ENCODE measurements around the gene XAB2. TPM values are rescaled to one million over a fixed set of nuclear protein-coding genes. Genes with fewer than 3 reads are reported as not detected.

XAB2 gene
- polyA plus RNA-seq, 1 donor from 2014 or later: 19.6 TPM

DNA sequence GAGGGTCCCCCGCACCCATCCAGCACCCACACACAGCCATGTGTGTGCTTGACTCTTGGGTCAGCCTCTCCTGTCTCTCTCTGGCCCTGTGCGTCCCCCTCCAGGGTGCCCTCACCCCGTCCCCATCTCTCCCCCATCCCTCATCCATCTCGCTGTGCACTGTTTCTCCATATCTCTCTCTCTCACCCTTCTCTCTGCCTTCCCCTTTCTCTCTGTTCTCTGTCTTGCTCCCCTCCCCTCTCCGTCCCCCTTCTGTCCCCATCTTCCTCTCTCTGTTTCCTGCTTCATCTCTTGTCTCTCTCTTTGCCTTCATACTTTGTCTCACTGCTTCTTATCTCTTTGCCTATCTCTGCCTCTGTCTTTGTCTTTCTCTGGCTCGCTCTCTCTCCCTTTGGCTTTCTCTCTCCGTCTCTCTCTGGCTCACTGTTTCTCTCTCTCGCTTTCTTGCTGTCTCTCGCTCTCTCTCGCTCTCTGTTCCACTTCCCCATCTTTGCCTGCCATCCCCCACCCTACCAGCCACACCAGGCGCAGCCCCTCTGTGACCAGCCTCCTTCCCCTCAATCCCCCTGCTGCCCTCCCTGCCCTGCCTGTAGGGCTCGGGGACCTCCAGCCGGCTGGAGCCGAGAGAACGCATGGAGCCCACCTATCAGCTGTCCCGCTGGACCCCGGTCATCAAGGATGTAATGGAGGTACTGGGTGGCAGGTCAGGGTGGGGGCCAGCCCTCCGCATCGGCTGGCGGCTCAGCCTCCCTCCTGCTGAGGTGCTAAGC, 16.5 kb upstream of the XAB2 start:
- no peak for TF ChIP-seq TAF1 (IDR thresholded peaks at IDR 0.05; ENCODE audit: low read depth)
- TF ChIP-seq SMC3 (conservative IDR thresholded peaks at IDR 0.05; ENCODE audit: poor library complexity): no peak
- no peak for TF ChIP-seq EP300 (conservative IDR thresholded peaks at IDR 0.05; ENCODE audit: poor library complexity, severe bottlenecking)
- TF ChIP-seq, protein P1, sequence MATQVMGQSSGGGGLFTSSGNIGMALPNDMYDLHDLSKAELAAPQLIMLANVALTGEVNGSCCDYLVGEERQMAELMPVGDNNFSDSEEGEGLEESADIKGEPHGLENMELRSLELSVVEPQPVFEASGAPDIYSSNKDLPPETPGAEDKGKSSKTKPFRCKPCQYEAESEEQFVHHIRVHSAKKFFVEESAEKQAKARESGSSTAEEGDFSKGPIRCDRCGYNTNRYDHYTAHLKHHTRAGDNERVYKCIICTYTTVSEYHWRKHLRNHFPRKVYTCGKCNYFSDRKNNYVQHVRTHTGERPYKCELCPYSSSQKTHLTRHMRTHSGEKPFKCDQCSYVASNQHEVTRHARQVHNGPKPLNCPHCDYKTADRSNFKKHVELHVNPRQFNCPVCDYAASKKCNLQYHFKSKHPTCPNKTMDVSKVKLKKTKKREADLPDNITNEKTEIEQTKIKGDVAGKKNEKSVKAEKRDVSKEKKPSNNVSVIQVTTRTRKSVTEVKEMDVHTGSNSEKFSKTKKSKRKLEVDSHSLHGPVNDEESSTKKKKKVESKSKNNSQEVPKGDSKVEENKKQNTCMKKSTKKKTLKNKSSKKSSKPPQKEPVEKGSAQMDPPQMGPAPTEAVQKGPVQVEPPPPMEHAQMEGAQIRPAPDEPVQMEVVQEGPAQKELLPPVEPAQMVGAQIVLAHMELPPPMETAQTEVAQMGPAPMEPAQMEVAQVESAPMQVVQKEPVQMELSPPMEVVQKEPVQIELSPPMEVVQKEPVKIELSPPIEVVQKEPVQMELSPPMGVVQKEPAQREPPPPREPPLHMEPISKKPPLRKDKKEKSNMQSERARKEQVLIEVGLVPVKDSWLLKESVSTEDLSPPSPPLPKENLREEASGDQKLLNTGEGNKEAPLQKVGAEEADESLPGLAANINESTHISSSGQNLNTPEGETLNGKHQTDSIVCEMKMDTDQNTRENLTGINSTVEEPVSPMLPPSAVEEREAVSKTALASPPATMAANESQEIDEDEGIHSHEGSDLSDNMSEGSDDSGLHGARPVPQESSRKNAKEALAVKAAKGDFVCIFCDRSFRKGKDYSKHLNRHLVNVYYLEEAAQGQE (IDR thresholded peaks at IDR 0.05; ENCODE audit: borderline replicate concordance): no peak
- no peak for TF ChIP-seq RAD21 (conservative IDR thresholded peaks at IDR 0.05)
- TF ChIP-seq, protein P2, sequence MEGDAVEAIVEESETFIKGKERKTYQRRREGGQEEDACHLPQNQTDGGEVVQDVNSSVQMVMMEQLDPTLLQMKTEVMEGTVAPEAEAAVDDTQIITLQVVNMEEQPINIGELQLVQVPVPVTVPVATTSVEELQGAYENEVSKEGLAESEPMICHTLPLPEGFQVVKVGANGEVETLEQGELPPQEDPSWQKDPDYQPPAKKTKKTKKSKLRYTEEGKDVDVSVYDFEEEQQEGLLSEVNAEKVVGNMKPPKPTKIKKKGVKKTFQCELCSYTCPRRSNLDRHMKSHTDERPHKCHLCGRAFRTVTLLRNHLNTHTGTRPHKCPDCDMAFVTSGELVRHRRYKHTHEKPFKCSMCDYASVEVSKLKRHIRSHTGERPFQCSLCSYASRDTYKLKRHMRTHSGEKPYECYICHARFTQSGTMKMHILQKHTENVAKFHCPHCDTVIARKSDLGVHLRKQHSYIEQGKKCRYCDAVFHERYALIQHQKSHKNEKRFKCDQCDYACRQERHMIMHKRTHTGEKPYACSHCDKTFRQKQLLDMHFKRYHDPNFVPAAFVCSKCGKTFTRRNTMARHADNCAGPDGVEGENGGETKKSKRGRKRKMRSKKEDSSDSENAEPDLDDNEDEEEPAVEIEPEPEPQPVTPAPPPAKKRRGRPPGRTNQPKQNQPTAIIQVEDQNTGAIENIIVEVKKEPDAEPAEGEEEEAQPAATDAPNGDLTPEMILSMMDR (IDR thresholded peaks at IDR 0.05; ENCODE audit: poor library complexity, severe bottlenecking): no peak
- Histone ChIP-seq H3K9me2 (ENCODE audit: insufficient read depth, low read length) (no peaks in the 10 kb centered on the region), H3K36me3 (ENCODE audit: insufficient read depth, low read length) (no peaks in the 10 kb centered on the region), H4K20me1 (ENCODE audit: insufficient read depth) (no peaks in the 10 kb centered on the region), H3K27ac (ENCODE audit: low read length) (no peak overlapping the region), H3K9me3 (ENCODE audit: low read length) (no peaks in the 10 kb centered on the region), H3K4me3 (ENCODE audit: low read length) (no peak overlapping the region), H3K27me3 (ENCODE audit: insufficient read depth, low read depth, low read length) (no peaks in the 10 kb centered on the region), H3K4me2 (ENCODE audit: low read length) (no peak overlapping the region), H3F3A (ENCODE audit: insufficient read depth, low read length, poor library complexity, severe bottlenecking) (no peaks in the 10 kb centered on the region), H3K79me2 (replicated peaks; ENCODE audit: insufficient read depth, low read length) (no peaks in the 10 kb centered on the region), H3K9ac (ENCODE audit: low read length) (no peak overlapping the region), H2AFZ (ENCODE audit: low read depth, low read length) (no peak overlapping the region)

DNA sequence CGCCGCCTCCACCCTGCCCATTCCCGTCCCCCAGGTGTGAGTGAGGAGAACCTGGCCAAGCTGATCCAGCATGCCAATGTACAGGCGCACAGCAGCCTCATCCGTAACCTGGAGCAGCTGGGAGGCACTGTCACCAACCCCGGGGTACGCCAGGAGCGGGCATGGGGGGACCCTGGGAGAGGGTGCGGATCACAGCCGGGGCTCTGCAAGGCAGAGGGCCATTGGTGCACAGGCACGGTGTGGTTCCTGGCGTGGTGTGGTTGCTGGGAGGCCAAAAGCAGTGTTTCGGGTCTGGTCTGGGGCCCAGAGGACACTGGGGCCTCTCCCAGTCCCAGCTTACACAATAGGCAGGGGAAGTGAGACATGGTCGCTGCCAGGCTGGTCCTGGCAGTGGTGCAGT, 15.8 kb upstream of the XAB2 start:
- Histone ChIP-seq H3K4me2 (ENCODE audit: low read length) (no peak overlapping the region), H4K20me1 (ENCODE audit: insufficient read depth) (no peaks in the 10 kb centered on the region), H3K79me2 (replicated peaks; ENCODE audit: insufficient read depth, low read length) (no peaks in the 10 kb centered on the region), H3F3A (ENCODE audit: insufficient read depth, low read length, poor library complexity, severe bottlenecking) (no peaks in the 10 kb centered on the region), H3K27ac (ENCODE audit: low read length) (no peak overlapping the region), H2AFZ (ENCODE audit: low read depth, low read length) (no peak overlapping the region), H3K4me3 (ENCODE audit: low read length) (no peak overlapping the region), H3K9me2 (ENCODE audit: insufficient read depth, low read length) (no peaks in the 10 kb centered on the region), H3K9me3 (ENCODE audit: low read length) (no peaks in the 10 kb centered on the region), H3K9ac (ENCODE audit: low read length) (no peak overlapping the region), H3K27me3 (ENCODE audit: insufficient read depth, low read depth, low read length) (no peaks in the 10 kb centered on the region), H3K36me3 (ENCODE audit: insufficient read depth, low read length) (no peaks in the 10 kb centered on the region)
- TF ChIP-seq RAD21 (conservative IDR thresholded peaks at IDR 0.05): no peak
- TF ChIP-seq, protein P1 (IDR thresholded peaks at IDR 0.05; ENCODE audit: borderline replicate concordance): no peak
- TF ChIP-seq TAF1 (IDR thresholded peaks at IDR 0.05; ENCODE audit: low read depth): no peak
- TF ChIP-seq, protein P2 (IDR thresholded peaks at IDR 0.05; ENCODE audit: poor library complexity, severe bottlenecking): no peak

All from neural cell (in vitro differentiated cells).